ENCODE measurements around the gene LRRC25. TPM values are rescaled to one million over a fixed set of nuclear protein-coding genes. Genes with fewer than 3 reads are reported as not detected.
A peak's percentile ranks its signal among the peaks of the same experiment; 100 is the strongest.

Gene LRRC25
- total and polyA plus RNA-seq, 2 of the 4 experiments (the other 2 are of a cell fraction) = 0.03 TPM; not detected in 1

DNA sequence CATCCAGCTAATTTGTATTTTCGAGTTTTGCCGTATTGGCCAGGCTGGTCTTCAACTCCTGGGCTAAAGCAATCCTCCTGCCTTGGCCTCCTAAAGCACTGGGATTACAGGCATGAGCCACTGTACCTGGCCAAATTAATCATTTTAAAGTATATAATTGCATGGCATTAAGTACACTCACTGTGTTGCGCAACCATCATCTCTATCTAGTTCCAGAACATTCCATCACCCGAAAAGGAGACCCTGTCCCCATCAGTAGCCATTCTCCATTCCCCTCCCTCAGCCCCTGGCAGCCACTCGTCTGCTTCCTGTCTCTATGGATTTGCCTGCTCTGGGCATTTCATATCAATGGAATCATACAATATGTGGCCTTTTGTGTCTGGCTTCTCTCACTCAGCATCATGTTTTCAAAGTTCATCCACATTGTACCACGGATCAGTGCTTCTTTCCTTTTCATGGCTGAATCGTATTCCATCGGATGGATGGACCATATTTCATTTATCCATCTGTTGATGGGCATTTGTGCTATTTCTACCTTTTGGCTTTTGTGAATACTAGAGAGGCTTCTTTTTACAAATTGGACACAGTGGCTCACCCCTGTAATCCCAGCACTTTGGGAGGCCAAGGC is 43.9 kb downstream of the LRRC25 start:
- no peak overlapping the region for H3K27ac ChIP-seq (ENCODE audit: insufficient read depth, low read length)
- peaks cover 0 to 8% of the 10 kb centered on the region in 2 experiments; a peak in 1 of 4 replicates for H3K79me1 ChIP-seq (ENCODE audit: low read depth in 1 of 2, low read length in 2 of 2)
- in situ Hi-C loops (cut with MboI; ENCODE audit: low sequenced_read_pairs) = loop anchor here (5.0 kb wide), 1 partner anchor 54 kb away; no protein-coding TSS in a partner anchor
- H4K20me1 ChIP-seq (ENCODE audit: insufficient read depth, low read length) = no peaks in the 10 kb centered on the region
- H3K9me1 ChIP-seq (ENCODE audit: insufficient read depth, low read length) = peaks cover 3% of the 10 kb centered on the region; the same call in 1 of the 2 replicates
- no peak overlapping the region for H4K8ac ChIP-seq (ENCODE audit: low read depth in 2 of 2, low read length in 2 of 2)
- no peak overlapping the region for H3K4me2 ChIP-seq (ENCODE audit: low read depth, low read length)
- H2AFZ ChIP-seq (replicated peaks; ENCODE audit: low read length, poor library complexity) = no peak overlapping the region
- POLR2A ChIA-PET (ENCODE audit: unreplicated experiment) = no interaction called here
- H3K4me1 ChIP-seq (ENCODE audit: control insufficient read depth, insufficient read depth, low read length) = no peaks in the 10 kb centered on the region; the same call in 1 of the 2 replicates
- CTCF ChIA-PET = interaction anchor here (0.6 kb wide), 1 partner anchor 72 kb away, joined by 4 read pairs; the partner anchor contains the start of gene JUND
- H3K9ac ChIP-seq (ENCODE audit: low read depth, low read length) = no peak overlapping the region
- TF ChIP-seq RCOR1 (IDR thresholded peaks at IDR 0.05; ENCODE audit: insufficient replicate concordance, low read length) (no peak), BHLHE40 (IDR thresholded peaks at IDR 0.05; ENCODE audit: low read depth, low read length) (no peak), RFX5 (IDR thresholded peaks at IDR 0.05; ENCODE audit: low read depth, low read length) (no peak), SMC3 (IDR thresholded peaks at IDR 0.05; ENCODE audit: low read depth, low read length) (no peak), CEBPB (IDR thresholded peaks at IDR 0.05; ENCODE audit: low read depth, low read length) (peak; percentile 93), RAD21 (IDR thresholded peaks at IDR 0.05; ENCODE audit: low read length) (no peak), POLR2A (IDR thresholded peaks at IDR 0.05; ENCODE audit: low read depth, low read length) (no peak)
- TF ChIP-seq, protein P1, sequence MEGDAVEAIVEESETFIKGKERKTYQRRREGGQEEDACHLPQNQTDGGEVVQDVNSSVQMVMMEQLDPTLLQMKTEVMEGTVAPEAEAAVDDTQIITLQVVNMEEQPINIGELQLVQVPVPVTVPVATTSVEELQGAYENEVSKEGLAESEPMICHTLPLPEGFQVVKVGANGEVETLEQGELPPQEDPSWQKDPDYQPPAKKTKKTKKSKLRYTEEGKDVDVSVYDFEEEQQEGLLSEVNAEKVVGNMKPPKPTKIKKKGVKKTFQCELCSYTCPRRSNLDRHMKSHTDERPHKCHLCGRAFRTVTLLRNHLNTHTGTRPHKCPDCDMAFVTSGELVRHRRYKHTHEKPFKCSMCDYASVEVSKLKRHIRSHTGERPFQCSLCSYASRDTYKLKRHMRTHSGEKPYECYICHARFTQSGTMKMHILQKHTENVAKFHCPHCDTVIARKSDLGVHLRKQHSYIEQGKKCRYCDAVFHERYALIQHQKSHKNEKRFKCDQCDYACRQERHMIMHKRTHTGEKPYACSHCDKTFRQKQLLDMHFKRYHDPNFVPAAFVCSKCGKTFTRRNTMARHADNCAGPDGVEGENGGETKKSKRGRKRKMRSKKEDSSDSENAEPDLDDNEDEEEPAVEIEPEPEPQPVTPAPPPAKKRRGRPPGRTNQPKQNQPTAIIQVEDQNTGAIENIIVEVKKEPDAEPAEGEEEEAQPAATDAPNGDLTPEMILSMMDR (conservative IDR thresholded peaks at IDR 0.05; ENCODE audit: low read depth, low read length) = no peak
- no peak overlapping the region for H4K91ac ChIP-seq (ENCODE audit: insufficient read depth, low read depth, low read length)
- H4K5ac ChIP-seq (ENCODE audit: low read depth, low read length) = no peak overlapping the region
- H2BK120ac ChIP-seq (ENCODE audit: low read depth, low read length) = no peak overlapping the region
- H3K23ac ChIP-seq (ENCODE audit: low read depth, low read length) = no peak overlapping the region
- H3K36me3 ChIP-seq (ENCODE audit: control insufficient read depth, insufficient read depth, low read length) = peaks cover 28% of the 10 kb centered on the region
- no peak overlapping the region for H3K4me3 ChIP-seq (ENCODE audit: insufficient read depth, low read depth, low read length)
- no peak overlapping the region for H2AK5ac ChIP-seq (ENCODE audit: low read depth, low read length)
- no peak overlapping the region for H2AK9ac ChIP-seq (replicated peaks; ENCODE audit: low read depth, low read length, poor library complexity)
- WGBS, 2 experiments (ENCODE audit: extremely low coverage in 2 of 2, insufficient read length in 1 of 2) = no CpG with 5 or more reads among the region's 8 CpGs
- intact Hi-C loops (cut with micrococcal nuclease) = no loop called here
- H3K18ac ChIP-seq (ENCODE audit: low read depth, low read length) = no peak overlapping the region
- dilution Hi-C loops (cut with HindIII; ENCODE audit: low sequenced_read_pairs, unreplicated experiment) = no loop called here
- H3K14ac ChIP-seq (replicated peaks; ENCODE audit: low read depth, low read length) = no peak overlapping the region
- peaks cover 9% of the 10 kb centered on the region for H3K9me3 ChIP-seq (ENCODE audit: control insufficient read depth, insufficient read depth, low read length)
- H3K56ac ChIP-seq (ENCODE audit: extremely low read depth, insufficient read depth, low read length) = no peak overlapping the region
- DNase-seq (no peak), ATAC-seq (ENCODE audit: low read depth) (no peak)
- no peak overlapping the region for H2BK15ac ChIP-seq (ENCODE audit: low read depth, low read length)
- H3K4ac ChIP-seq (ENCODE audit: low read depth, low read length) = no peak overlapping the region
- no peaks in the 10 kb centered on the region for H3K27me3 ChIP-seq (ENCODE audit: control insufficient read depth, insufficient read depth, low read length)
- no peak overlapping the region for H2BK5ac ChIP-seq (ENCODE audit: low read depth, low read length, poor library complexity, severe bottlenecking)
- BruUV-seq (replicated peaks) = no TSS peak
- no peak overlapping the region for H2BK20ac ChIP-seq (ENCODE audit: low read depth, low read length)
